Stimulated activated CD8-positive, alpha-beta memory T cell treated with anti-CD3 and anti-CD28 coated beads, Interleukin-4, amount 100 ng/mL, for 48 hours (primary cell): ENCODE measurements around the gene NPIPB6.

Experiments
- DNase-seq: peaks from one replicate; pipeline ENCODE4 v3.0.0-alpha.2; 2020

The NPIPB6 gene

DNA sequence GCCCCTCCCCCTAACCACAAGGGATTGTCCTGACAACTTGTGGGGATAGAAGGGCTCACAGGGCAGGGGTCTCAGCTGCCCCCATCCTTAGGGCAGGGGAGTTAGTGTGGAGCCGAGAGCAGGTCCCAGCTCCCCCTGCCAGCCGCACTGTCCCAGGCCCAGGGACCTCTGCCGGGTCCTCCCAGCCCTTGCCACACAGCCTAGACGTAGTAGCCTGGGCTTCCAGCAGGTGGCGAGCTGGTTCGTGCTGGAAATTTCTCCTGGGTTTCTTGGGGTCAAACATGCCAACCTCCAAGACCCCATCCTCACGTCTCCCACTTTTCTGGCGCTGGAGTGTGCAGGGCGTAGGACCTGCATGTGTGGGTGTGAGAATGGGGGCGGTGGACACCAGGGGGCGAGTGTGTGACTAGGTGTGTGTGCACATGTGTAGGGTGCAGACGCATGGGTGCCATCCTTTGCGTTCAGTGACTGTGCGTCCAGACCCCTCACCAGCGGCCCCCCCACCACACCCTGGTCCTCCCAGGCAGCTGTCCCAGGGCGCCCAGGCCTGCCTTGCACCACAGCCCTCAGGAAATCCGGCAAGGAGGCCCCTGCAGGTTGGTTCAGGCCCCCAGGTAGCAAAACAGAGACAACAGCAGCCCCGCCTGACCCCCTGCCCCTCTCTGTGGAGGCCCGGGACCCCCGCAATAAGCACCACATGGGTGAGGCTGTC, 41.5 kb downstream of the NPIPB6 start:
- peak; percentile 75 for DNase-seq

DNA sequence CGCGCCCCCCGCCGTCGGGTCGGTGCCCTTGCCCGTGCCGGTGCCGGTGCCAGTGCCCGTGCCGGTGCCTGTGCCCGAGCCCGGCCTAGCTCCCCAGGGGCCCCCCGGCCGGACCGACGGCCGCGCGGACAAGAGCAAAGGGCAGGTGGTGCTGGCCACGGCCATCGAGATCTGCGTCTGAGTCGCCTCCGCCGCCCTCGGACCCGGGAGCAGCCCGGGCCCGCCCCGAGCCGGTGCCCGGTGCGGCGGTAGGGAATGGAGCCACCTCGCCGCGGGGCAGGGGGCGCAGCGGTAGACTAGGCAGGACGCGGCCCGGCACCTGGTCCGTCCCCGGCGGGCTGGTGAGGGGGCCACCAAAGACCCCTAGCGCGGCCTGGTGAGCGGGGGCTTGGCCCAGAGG, 42.6 kb downstream of the NPIPB6 start:
- no peak for DNase-seq

DNA sequence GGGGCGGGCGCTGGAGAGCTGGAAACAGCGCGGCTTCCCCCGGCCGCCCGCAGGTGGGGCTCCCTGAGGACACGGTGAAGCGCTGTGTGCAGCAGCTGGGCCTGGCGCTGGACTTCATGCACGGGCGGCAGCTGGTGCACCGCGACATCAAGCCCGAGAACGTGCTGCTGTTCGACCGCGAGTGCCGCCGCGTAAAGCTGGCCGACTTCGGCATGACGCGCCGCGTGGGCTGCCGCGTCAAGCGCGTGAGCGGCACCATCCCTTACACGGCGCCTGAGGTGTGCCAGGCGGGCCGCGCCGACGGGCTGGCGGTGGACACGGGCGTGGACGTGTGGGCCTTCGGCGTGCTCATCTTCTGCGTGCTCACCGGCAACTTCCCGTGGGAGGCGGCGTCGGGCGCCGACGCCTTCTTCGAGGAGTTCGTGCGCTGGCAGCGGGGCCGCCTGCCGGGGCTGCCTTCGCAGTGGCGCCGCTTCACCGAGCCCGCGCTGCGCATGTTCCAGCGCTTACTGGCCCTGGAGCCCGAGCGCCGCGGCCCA, 43.2 kb downstream of the NPIPB6 start:
- no peak for DNase-seq

DNA sequence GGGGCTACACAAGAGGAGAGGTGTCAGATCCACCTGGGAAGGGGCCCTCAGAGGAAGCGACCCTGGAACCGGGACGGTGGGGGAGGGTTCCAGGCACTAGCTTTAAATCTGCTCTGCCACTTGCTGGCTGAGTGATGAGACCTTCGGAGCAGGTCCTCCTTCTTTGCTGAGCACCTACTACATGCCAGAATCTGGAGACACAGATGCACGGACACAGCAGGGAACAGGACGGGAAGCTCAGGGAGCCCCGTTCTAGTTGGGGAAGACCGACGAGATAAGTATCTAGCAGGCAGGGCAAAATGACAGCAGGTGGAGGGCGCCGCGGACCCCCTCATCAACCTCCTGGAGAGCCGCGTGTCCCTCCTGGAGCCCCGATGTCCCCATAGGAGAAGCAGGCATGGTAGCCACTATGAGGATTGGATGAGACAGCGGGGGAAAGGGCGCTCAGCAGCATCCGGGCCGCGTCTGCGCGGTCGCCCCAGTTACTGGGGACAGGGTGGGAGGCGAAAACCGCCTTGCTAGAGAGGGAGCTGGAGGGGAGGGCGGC, 43.8 kb downstream of the NPIPB6 start:
- no peak for DNase-seq

DNA sequence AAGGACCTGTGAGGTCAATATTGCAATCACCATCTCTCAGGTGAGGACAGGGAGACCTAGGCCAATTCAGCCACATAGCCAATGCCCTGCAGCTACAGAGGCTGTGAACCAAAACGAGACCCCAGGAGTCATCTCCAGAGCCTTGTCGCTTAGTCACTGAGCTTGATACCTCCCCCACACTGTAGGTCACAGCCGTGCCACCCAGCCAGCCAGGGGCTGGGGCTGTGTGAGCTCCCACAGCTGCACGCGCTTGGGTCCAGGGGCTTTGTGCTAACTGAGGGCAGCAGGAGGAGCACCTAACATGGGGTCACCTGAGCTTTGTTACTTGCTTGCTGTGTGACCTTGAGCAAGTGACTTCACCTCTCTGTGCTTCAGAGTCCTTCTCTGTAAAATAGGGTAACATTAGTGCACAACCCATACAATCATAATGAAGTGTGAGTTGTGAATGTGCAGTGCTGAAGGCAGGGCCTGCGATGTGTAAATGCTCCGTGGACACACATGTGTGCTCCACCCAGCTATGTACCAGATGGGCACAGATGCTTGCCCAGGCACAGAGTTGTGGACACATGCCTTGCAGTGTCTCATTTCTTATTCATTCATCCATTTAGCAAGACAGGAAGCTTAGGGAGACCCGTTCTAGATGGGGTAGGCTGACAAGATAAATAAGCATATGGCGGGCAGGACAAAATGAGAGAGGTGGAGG, 45.1 kb downstream of the NPIPB6 start:
- no peak for DNase-seq

DNA sequence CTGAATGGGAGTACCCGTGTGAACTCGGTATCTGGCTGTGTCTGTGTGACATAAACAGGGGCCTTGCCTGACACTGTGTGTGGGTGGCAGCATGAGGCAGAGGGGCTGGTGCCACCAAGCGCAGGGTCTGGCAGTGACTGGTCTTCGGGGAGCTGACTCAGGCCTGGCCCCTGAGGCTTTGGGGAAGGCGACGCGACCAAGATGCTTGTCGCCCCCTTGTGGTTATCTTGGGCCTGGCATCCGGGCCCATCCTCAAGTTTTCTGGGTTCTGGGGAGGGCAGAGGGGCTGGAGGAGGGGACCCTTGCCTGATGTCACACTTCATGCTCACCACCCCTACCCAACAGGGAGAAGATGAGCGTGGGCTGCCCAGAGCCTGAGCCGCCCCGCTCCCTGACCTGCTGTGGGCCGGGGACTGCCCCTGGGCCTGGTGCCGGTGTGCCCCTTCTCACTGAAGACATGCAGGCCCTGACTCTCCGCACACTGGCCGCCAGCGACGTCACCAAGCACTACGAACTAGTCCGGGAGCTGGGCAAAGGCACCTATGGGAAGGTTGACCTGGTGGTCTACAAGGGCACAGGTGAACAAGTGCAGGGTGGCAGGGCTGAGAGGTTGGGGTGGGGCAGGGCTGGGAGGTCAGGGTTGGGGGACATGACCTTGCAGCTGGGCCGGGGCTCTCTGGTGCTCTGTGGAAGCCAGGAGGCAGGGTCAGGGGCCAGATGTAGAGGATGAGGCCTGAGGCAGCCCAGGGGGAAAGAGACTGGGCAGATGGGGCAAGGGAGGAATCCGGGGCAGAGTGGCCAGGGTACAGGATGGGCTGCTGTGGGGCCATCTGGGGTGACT, 46.0 kb downstream of the NPIPB6 start:
- DNase-seq = peak; percentile 89

DNA sequence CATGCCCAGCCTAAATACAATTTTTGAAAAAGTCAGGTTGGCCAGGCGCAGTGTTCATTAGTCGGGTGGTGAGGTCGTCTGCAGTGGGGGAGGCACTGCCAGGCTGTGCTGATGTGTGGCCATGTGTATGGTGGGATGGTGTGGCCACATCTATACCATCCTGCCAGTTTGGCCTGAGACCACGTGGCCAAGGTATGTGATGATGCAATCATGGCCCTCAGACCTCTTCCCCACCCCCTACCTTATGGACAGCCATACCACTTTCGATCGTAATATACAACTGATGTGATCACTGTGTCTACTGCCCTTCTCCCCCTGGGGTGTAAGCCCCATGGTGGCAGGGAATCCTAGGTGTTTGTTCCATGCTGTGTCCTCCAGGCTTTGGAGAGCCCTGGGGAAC, 47.3 kb downstream of the NPIPB6 start:
- DNase-seq = no peak

DNA sequence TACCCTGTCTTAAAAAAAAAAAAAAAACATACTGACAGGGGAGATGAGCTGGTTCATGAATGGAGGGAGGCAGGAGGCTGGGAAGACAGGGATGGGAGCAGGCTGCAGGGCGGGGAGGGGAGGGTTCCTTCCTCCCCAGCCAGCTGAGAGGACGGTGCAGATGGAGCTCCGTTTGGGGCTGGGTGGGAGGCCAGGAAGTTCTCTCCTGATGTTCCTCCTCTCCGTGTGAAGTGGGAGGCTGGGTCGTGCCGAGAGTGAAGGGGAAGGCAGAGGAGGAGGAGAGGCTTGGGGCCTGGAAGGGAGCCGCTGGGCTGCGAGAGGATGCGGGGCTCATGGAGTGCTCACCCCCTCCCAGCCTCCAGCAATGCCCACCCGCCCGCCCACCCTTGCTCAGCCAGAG, 49.7 kb downstream of the NPIPB6 start:
- DNase-seq = no peak

DNA sequence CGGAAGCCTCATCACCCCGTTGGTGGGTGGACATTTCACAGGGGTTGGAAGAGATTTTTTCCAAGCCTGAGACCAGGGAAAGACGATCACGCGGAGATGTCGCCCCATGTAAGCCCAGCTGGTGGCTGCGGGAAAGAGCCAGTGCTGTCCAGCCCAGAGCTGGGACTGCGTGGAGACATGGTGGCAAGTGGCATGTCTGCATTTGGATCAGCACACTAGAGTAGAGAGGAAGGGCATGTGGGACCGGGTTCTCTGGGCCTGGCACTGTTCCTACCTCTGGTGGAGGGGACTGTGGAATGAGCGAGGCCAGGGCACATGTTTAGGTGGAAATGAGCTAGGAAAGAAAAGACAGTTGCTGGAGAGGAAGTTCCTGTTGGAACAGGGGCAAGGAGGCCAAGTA, 51.0 kb downstream of the NPIPB6 start:
- DNase-seq = no peak

DNA sequence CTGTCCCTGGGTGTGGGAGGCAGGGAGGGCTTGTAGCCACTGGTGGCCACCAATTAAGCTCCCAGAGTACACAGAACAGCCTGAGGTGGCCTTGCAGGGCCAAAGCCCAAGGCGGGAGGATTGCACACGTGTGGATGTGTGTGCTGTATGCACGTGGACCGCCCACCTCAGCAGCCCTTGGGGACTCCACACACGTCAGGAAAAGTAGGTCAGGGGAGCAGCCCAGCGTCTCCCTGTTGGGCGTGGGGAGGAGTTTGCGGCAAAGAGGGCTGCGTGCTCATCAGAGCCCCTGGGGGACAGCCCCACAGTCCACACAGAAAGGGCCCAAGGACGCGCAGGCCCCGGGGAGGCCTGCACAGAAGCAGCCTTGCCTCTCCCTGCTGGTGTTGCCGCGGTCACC, 51.4 kb downstream of the NPIPB6 start:
- DNase-seq = no peak

DNA sequence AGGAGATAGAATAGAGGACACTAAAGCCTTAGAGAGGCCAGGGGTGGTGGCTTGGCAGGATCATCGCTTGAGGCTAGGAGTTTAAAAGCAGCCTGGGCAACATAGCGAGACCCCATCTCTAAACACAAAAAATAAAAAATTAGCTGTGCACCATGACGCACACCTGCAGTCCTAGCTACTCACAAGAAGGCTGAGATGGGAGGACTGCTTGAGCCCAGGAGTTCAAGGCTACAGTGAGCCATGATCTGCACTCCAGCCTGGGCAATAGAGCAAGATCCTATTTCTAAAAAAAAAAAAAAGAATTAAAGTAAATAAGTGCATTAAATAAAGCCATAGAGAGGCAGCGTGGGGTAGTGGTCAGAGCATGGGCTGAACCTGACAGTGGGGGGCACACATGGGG, 51.9 kb downstream of the NPIPB6 start:
- DNase-seq = no peak

DNA sequence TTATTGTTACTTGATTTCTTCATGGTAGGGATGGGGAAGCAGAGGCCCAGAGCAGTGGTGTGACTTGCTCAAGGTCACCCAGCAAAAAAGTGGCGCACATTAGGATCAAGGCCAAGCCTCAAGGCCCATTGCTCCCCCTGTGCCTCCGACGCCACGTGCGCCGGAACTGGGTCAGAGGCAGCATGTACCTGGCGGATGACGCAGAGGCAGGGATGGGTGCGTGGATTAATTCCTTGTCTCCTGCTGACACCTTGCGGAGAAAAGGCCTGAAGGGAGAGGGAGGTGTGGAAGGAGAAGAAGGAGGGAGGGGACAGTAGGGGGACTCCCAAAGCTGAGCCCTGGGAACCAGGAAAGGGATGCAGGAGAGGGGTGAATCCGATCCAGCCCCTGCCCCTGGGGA, 52.5 kb downstream of the NPIPB6 start:
- DNase-seq = no peak

DNA sequence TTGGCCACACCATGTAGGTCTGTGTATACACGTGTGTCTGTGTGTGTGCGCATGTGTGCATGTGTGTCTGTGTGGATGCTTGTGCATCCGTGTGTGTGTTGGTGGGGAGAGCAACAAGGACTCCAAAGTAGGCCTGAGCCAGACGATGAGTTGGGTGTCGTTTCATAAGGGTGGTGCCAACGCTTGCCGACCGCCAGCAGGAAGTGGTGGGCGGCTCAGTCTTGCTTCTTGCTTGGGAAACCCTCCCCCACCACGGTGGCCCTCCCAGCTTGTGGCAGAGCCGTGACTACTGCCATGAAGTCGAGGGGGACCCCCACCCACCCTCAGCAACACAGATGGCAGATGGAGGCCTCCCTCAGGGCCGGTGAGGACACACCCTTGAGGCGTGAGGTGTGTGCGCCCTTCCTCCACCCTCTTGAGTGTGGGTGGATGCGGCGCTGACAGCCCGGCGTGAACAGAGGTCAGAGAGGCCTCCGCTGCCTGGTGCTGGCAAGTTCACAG, 53.4 kb downstream of the NPIPB6 start:
- DNase-seq = peak; percentile 89

DNA sequence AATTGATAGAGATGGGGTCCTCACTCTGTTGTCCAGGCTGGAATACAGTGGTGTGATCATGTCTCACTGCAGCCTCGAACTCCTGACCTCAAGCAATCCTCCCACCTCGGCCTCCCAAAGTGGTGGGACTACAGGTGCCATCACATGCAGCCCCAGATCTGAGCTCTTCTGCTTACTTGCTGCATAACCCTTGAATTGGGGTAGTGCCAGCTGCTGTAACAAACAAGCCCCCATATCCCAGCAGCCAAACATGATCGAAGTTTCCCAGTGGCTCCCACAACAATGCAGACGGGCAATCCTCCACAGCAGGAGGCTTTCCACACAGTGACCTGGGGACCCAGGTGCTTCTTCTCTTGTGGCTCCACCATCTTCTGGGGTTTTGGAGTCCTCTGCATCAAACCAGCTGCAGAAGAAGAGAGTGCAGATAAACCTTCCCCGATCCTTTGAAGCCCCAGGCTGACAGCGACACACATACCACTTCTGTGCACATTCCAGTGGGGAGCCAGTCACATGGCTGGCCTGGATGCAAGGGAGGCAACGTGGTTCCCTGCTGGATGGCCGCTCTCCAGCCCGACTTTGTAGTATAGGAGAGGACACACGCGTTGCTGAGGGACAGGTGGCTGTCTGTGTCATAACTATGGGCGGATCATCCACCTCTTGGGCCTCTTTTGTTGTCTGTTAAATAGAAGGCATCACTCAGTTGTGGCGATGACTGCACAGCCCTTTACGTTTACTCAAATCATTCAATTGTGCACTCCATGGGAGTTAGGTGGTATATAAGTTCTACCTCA, 54.3 kb downstream of the NPIPB6 start:
- no peak for DNase-seq

DNA sequence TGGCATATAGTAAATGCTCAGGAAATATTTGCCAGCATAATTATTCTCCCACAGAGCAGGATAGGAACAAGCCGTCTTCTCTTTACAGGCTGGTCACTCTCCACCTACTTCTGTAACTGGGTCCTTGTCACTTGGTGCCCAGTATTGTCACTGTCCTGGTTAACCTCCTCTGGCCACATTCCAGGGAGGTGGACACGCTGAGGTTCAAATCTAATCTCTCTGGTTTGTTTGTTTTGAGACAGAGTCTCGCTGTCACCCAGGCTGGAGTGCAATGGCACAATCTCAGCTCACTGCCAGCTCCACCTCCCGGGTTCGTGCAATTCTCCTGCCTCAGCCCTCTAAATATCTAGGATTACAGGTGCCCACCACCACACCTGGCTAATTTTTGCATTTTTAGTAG, 55.4 kb downstream of the NPIPB6 start:
- no peak for DNase-seq

DNA sequence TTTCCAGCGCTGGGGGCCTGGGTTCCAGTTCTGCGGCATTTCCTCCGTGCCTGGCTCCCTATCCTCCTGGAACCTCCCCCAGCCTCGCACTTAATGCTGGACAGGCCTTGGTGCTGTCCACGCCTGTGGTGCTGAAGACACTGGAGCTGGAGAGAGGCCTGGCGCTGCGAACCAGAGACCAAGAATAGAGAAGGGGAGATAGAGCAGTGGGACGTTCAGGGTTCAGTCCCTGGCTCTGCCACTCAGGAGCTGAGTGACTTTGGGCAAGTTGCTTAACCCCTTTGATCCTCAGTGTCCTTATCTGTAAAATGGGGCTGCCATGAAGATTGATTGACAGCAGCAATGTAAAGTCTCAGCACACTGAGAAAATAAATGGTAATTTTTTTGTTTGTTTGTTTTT, 59.1 kb downstream of the NPIPB6 start:
- DNase-seq = peak; percentile 38

DNA sequence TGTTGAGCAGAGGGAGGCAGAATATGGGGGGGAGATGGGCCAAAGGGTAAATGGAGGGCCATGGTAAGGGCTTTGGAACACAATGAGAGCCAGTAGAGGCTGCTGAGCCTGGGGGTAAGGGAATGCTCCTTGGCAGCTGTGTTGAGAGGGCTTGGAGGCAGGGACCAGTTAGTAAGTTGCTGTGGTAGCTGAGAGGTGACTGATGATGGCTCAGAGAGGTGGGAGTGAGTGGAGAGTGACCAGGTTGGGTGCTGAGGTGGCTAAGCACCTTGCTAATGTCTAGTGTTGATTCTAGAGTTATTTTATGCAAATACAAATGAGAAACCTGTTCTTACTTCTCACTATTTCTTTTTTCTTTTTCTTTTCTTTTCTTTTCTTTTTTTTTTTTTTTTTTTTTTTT, 60.2 kb downstream of the NPIPB6 start:
- DNase-seq = no peak

DNA sequence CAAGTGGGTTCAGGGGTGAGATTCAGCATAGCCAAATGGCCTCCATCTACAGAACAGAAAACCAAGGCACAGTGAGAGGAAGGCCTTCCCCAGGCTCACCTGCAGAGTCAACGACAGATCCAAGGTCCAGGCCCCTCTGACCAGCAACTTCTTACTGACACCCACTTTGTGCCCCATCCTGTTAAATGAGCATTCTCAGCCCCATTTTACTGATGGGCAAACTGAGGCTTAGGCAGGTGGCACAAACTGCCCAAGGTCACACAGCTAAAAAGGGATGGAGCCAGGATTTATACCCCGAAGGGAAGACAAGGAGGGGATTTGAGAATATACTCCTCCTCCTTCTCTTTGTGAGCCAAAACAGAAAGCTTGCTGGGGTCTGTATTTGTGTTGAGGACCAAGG, 61.7 kb downstream of the NPIPB6 start:
- DNase-seq = no peak

DNA sequence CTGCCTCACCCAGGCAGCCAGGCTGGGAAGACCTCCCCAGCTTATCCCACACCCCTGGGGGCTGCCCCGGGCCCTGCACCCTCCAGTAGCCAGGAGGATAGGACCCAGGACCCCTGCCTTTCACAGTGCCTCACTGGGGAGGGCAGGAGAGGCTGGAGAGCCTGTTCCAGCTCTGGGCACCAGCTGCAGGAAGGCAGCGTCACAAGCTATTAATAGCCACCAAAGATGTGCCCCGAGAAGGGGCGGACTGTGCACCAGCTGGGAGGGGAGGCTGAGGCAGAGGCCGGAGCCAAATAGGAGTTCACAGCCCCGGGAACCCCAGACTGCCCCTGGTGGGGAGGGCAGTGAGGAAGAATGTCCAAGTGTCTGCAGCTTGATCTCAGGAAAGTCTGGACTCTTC, 62.2 kb downstream of the NPIPB6 start:
- DNase-seq = no peak

DNA sequence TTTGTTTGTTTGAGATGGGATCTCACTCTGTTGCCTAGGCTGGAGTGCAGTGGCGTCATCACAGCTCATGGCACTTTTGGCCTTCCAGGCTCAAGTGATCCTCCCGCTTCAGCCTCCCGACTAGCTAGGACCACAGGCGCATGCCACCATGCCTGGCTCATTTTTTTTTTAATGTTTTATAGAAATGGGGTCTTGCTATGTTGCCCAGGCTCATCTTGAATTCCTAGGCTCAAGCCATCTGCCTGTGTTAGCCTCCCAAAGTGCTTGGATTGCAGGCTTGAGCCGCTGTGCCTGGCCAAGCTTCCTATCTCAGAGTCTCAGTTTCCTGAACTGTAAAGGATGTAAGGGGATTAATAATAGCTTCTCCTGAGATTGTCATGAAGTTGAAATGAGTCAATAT, 63.0 kb downstream of the NPIPB6 start:
- no peak for DNase-seq

DNA sequence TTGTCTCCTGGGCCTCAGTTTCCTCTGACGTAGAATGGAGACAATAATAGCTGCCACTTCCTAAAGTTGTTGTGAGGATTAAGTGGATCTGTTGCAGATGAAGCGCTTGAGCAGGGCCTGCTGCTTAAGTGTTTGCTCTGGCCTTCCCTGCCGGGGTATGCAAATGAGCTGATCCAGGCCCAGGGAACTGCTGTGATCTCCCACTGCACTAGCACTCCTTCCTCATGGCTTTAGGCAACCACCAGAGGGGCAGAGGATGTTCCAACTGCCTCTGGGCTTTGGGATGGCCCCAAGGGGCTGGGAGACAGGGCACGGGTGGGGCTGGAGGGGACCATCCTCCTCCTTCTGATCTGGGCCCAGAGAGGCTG, 64.8 kb downstream of the NPIPB6 start:
- no peak for DNase-seq

DNA sequence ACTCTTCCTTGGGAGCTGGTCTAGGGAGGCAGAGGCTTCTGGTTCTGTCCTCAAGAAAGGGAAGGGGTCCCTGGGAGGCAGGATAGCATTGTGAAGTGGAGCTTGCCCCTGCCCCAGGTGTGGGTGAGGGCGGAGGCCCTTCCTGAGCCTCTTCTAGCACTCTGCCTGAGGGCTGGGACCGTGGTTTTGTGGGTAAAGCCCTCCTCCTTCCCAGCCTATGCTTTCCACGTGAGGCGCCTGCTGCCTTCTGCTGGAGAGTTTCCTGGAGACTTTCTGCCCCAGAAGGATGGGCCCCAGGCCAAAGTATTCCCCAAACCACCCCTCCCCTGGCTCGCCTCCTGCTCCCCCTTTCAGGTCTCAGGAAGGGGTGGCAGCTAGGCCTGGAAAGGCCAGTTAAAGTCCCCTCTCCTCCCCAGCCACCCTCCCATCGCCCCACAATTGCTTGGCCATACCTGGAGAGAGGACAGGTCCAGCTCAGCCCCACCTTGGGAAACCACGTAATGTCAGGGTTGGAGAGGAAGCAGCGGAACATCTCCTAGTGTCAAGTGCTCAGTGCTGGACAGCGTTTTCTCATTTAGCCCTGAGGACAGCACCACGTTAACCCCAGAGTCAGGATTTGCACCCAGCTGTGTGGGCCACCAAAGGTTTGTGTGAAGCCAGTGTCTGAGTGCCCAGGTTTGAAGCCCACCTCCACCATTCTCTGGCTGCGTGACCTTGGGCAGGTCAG, 65.4 kb downstream of the NPIPB6 start:
- DNase-seq = no peak
